ENCODE measurements around the gene AEN. TPM values are rescaled to one million over a fixed set of nuclear protein-coding genes. Genes with fewer than 3 reads are reported as not detected.

AEN gene
- total and polyA plus RNA-seq, 2 of the 8 experiments (the other 6 are each of a cell fraction or from before 2014, with no cell fraction given): 112 to 122 TPM

DNA sequence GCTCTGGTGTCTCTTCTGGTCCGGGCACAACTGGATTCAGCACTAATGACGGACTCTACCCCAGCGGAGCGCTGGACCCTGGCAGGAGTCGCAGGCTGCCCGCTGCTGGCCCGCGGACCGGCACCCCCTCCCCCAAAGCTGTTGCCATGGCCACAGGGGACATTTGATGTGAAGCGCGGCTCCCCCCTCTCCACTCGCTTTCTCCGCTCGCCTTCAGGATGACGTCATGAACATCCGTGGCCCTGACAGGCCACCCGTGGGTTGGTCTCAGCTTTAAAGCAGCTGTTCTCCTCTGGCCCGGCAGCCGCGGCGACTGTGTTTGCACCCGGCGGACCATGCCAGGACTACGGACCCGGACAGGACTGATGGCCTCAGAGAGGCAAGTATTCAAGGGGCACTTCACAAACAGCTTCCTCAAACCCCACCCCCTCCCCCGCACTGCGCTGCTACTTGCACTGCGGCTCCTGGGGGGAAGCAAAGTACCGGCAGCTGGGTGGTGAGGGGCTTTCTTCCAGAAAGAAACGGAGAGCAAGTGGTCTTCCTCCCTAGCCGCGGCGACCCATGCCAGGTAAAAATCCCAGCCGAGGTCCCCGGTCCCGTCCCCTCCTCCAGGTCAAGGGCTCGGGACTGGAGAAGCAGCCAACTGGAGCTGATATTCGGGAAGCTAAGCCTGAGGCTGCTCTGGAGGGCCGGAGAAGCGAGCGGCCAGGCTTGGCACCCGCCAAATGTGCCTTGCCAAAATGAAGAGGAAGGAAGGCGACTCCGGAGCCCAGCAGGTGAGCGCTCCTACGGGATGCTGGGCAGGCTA lies 16.6 kb upstream of the AEN start (continued):
- peak; percentile 79 for TF ChIP-seq SUZ12 (IDR thresholded peaks at IDR 0.05; ENCODE audit: low read length)
- no peak for TF ChIP-seq BACH1 (IDR thresholded peaks at IDR 0.05; ENCODE audit: low read length)
- no peak for TF ChIP-seq HDAC2 (IDR thresholded peaks at IDR 0.05; ENCODE audit: borderline replicate concordance in 1 of 2, low read depth in 2 of 2, low read length in 2 of 2)
